Measurements from ENCODE around the gene GTSE1. TPM values are rescaled to one million over a fixed set of nuclear protein-coding genes. Genes with fewer than 3 reads are reported as not detected.

Gene GTSE1
- total and polyA plus RNA-seq, 2 of the 13 experiments (the other 11 are each of a cell fraction or from before 2014, with no cell fraction given), result 10.7 to 13.5 TPM

DNA sequence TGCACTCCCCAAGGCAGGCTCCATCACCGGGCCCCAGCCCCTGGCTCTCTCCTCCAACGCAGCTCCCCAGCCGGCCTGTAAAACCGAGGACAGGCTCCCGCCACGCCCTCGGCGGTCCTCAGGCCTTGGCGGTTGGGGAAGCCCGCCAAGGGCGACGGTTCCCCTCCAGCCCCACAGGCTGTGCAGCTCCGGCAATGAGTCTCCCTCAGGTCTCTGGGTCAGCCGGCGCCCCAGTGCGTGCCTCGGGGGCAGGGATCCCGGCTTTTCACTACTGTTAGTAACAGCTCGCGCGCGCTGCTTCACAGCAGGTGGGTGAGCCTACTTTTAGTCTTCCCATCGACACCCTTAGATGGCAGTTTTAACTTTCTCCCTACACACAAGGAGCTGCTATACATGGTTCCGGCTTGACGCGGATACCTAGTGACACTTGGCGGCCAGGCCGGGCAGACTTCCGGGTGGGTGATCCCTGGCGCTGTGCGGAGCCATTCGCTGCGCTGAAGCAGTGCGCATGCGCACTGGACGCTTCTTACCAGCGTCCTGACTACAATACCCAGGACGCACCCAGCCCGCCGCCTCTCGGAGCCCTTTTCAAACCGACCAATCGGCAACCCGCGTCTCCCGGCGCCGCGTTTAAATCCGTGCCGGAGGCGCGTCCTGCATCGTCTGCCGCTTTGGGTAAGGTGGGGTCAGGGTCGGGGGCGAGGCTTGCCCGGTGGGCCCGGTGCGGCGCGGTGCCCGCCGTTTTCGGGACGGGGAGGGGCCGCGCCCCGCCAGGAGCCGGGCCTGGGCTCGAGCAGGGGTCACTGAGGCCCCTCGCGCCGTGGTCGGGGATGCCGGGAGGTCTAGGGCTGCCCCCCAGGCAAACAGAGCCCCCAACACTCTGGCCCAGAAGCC is at the start of gene GTSE1 (continued):
- TF ChIP-seq, protein P1, sequence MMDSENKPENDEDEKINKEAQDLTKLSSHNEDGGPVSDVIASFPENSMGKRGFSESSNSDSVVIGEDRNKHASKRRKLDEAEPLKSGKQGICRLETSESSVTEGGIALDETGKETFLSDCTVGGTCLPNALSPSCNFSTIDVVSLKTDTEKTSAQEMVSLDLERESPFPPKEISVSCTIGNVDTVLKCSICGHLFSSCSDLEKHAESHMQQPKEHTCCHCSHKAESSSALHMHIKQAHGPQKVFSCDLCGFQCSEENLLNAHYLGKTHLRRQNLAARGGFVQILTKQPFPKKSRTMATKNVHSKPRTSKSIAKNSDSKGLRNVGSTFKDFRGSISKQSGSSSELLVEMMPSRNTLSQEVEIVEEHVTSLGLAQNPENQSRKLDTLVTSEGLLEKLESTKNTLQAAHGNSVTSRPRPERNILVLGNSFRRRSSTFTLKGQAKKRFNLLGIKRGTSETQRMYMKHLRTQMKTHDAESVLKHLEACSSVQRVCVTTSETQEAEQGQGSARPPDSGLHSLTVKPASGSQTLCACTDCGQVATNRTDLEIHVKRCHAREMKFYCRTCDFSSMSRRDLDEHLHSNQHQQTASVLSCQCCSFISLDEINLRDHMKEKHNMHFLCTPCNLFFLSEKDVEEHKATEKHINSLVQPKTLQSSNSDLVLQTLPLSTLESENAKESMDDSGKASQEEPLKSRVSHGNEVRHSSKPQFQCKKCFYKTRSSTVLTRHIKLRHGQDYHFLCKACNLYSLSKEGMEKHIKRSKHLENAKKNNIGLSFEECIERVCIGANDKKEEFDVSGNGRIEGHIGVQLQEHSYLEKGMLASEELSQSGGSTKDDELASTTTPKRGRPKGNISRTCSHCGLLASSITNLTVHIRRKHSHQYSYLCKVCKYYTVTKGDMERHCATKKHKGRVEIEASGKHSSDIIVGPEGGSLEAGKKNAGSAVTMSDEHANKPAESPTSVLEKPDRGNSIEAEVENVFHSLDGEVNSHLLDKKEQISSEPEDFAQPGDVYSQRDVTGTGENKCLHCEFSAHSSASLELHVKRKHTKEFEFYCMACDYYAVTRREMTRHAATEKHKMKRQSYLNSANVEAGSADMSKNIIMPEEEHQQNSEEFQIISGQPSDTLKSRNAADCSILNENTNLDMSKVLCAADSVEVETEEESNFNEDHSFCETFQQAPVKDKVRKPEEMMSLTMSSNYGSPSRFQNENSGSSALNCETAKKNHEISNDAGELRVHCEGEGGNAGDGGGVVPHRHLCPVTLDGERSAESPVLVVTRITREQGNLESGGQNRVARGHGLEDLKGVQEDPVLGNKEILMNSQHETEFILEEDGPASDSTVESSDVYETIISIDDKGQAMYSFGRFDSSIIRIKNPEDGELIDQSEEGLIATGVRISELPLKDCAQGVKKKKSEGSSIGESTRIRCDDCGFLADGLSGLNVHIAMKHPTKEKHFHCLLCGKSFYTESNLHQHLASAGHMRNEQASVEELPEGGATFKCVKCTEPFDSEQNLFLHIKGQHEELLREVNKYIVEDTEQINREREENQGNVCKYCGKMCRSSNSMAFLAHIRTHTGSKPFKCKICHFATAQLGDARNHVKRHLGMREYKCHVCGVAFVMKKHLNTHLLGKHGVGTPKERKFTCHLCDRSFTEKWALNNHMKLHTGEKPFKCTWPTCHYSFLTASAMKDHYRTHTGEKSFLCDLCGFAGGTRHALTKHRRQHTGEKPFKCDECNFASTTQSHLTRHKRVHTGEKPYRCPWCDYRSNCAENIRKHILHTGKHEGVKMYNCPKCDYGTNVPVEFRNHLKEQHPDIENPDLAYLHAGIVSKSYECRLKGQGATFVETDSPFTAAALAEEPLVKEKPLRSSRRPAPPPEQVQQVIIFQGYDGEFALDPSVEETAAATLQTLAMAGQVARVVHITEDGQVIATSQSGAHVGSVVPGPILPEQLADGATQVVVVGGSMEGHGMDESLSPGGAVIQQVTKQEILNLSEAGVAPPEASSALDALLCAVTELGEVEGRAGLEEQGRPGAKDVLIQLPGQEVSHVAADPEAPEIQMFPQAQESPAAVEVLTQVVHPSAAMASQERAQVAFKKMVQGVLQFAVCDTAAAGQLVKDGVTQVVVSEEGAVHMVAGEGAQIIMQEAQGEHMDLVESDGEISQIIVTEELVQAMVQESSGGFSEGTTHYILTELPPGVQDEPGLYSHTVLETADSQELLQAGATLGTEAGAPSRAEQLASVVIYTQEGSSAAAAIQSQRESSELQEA (CRISPR knock-in tag; IDR thresholded peaks at IDR 0.05; ENCODE audit: not compliant biosample characterization), result no peak
- no peak for TF ChIP-seq HNRNPK (IDR thresholded peaks at IDR 0.05; ENCODE audit: low read depth, low read length, poor library complexity, severe bottlenecking)
- TF ChIP-seq ZNF143 (CRISPR knock-in tag; IDR thresholded peaks at IDR 0.05), result peak; percentile 94
- no peak for TF ChIP-seq HINFP (CRISPR knock-in tag; IDR thresholded peaks at IDR 0.05; ENCODE audit: low read depth)
- TF ChIP-seq, protein P2, sequence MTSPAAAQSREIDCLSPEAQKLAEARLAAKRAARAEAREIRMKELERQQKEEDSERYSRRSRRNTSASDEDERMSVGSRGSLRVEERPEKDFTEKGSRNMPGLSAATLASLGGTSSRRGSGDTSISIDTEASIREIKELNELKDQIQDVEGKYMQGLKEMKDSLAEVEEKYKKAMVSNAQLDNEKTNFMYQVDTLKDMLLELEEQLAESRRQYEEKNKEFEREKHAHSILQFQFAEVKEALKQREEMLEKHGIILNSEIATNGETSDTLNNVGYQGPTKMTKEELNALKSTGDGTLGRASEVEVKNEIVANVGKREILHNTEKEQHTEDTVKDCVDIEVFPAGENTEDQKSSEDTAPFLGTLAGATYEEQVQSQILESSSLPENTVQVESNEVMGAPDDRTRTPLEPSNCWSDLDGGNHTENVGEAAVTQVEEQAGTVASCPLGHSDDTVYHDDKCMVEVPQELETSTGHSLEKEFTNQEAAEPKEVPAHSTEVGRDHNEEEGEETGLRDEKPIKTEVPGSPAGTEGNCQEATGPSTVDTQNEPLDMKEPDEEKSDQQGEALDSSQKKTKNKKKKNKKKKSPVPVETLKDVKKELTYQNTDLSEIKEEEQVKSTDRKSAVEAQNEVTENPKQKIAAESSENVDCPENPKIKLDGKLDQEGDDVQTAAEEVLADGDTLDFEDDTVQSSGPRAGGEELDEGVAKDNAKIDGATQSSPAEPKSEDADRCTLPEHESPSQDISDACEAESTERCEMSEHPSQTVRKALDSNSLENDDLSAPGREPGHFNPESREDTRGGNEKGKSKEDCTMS (CRISPR knock-in tag; conservative IDR thresholded peaks at IDR 0.05), result no peak

All from HepG2 (cell line).